PC-9 (cell line): ENCODE data around the gene FARS2. TPM values are rescaled to one million over a fixed set of nuclear protein-coding genes. Genes with fewer than 3 reads are reported as not detected.

Experiments
- BruUV-seq: library from RNA; stranded (reverse); fragments of 400-500 nt; replicated peaks from 2 replicates; lab custom pipeline; 2021; lab: Mats Ljungman, UMichigan
- CTCF ChIA-PET: fragments of 300-600 bp; sonication (Branson Sonifier 250); formaldehyde crosslinking; loops from one replicate; lab custom pipeline; 2022; ENCODE audit warnings: antibody characterized with exemption; lab: Charles Lee
- POLR2A ChIA-PET: fragments of 300-600 bp; sonication (Branson Sonifier 250); formaldehyde crosslinking; loops from one replicate; lab custom pipeline; 2022; ENCODE audit warnings: antibody characterized with exemption; ENCODE audit not compliant: unreplicated experiment; lab: Charles Lee
- DNase-seq, 2 experiments: peaks; one replicate each; pipeline versions ENCODE4 v3.0.0 to v3.0.0-alpha.2; 2015 to 2022; ENCODE audit warnings: mixed read lengths in 1 of 2
- H2AFZ ChIP-seq: fragments of 200-600 bp; sonication (generic); 2 replicates; pipeline ENCODE4 v1.8.1; 2017; ENCODE audit warnings: antibody characterized with exemption
- H3F3A ChIP-seq: fragments of 200-600 bp; sonication (generic); 2 replicates; pipeline ENCODE4 v1.8.1; 2017; ENCODE audit warnings: antibody characterized with exemption, mild to moderate bottlenecking, low read depth; ENCODE audit not compliant: insufficient read depth
- H3K27ac ChIP-seq: fragments of 200-600 bp; sonication (generic); 2 replicates; pipeline ENCODE4 v1.6.1; 2016; ENCODE audit warnings: mixed run types
- H3K27me3 ChIP-seq: fragments of 200-600 bp; sonication (generic); 2 replicates; pipeline ENCODE4 v1.6.1; 2016; ENCODE audit warnings: low read depth, mixed run types; ENCODE audit not compliant: insufficient read depth
- H3K36me3 ChIP-seq: fragments of 200-600 bp; sonication (generic); 2 replicates; pipeline ENCODE4 v1.6.1; 2016; ENCODE audit warnings: low read depth, mixed run types
- H3K4me1 ChIP-seq: fragments of 200-600 bp; sonication (generic); replicated peaks from 2 replicates; pipeline ENCODE4 v1.6.1; 2016; ENCODE audit warnings: mixed run types; ENCODE audit not compliant: insufficient read depth
- H3K4me2 ChIP-seq: fragments of 200-600 bp; sonication (generic); 2 replicates; pipeline ENCODE4 v1.6.1; 2017; ENCODE audit warnings: mixed run types
- H3K4me3 ChIP-seq: fragments of 200-600 bp; sonication (generic); 2 replicates; pipeline ENCODE4 v1.6.1; 2016; ENCODE audit warnings: mixed run types
- H3K79me2 ChIP-seq: fragments of 200-600 bp; sonication (generic); 2 replicates; pipeline ENCODE4 v1.6.1; 2017; ENCODE audit warnings: low read depth, mixed run types
- H3K9me2 ChIP-seq: fragments of 200-600 bp; sonication (generic); 2 replicates; pipeline ENCODE4 v1.8.1; 2017; ENCODE audit warnings: mild to moderate bottlenecking; ENCODE audit not compliant: insufficient read depth
- H3K9me3 ChIP-seq: fragments of 200-600 bp; sonication (generic); 2 replicates; pipeline ENCODE4 v1.8.1; 2016; ENCODE audit warnings: low read depth; ENCODE audit not compliant: insufficient read depth
- H4K20me1 ChIP-seq: fragments of 200-600 bp; sonication (generic); 2 replicates; pipeline ENCODE4 v1.8.1; 2017; ENCODE audit not compliant: insufficient read depth
- EZH2 ChIP-seq: fragments of 200-600 bp; sonication (generic); IDR thresholded peaks from 2 replicates; pipeline ENCODE4 v1.8.0; 2017; ENCODE audit warnings: antibody characterized with exemption, low read depth
- intact Hi-C: fragments of 100-400 bp; cut with micrococcal nuclease; formaldehyde crosslinking; loops from one replicate; pipeline ENCODE4 v1.10.0; 2022; ENCODE audit not compliant: unreplicated experiment
- total RNA-seq: library from RNA; stranded (reverse); gene quantifications from 2 replicates; pipeline ENCODE4 v1.2.3, GENCODE V29; 2021
- TF ChIP-seq, protein P1 (sequence below): fragments of 200-600 bp; sonication (generic); conservative IDR thresholded peaks from 2 replicates; pipeline ENCODE4 v1.6.1; 2017; ENCODE audit warnings: mixed run types, antibody characterized with exemption, mild to moderate bottlenecking, moderate library complexity

FARS2 gene
- total RNA-seq, 1 experiment from 2014 or later: 26.7 TPM

DNA sequence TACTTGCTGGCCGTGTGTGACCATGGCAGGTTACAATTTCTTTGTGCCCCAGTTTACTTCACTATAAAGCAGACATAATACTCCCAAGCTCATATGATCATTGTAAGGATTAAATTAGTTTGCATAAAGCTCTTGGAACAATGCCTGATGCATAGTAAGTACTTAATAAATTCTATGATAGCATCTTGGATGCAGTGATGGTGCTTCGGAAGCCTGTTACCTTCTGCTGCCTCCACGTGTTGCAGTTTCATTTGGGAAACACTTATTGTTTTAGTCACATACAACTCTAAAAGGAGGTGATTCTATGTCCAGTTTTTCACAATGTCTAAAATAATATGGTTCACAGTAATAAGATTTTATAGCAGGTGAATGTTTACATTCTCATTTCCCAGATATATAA, 401.5 kb downstream of the FARS2 start:
- DNase-seq: no peak
- no peak overlapping the region for H3K4me2 ChIP-seq
- H3K27me3 ChIP-seq: no peaks in the 10 kb centered on the region
- no peaks in the 10 kb centered on the region for H3K9me3 ChIP-seq
- H4K20me1 ChIP-seq: no peaks in the 10 kb centered on the region
- CTCF ChIA-PET: interaction anchor here (0.5 kb wide), 1 partner anchor 190 kb away, joined by 4 read pairs; no protein-coding TSS in a partner anchor
- TF ChIP-seq, protein P1, sequence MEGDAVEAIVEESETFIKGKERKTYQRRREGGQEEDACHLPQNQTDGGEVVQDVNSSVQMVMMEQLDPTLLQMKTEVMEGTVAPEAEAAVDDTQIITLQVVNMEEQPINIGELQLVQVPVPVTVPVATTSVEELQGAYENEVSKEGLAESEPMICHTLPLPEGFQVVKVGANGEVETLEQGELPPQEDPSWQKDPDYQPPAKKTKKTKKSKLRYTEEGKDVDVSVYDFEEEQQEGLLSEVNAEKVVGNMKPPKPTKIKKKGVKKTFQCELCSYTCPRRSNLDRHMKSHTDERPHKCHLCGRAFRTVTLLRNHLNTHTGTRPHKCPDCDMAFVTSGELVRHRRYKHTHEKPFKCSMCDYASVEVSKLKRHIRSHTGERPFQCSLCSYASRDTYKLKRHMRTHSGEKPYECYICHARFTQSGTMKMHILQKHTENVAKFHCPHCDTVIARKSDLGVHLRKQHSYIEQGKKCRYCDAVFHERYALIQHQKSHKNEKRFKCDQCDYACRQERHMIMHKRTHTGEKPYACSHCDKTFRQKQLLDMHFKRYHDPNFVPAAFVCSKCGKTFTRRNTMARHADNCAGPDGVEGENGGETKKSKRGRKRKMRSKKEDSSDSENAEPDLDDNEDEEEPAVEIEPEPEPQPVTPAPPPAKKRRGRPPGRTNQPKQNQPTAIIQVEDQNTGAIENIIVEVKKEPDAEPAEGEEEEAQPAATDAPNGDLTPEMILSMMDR: no peak
- no peak for TF ChIP-seq EZH2
- no peaks in the 10 kb centered on the region for H3K4me1 ChIP-seq
- intact Hi-C loops: no loop called here
- no peaks in the 10 kb centered on the region for H3K9me2 ChIP-seq
- H3K27ac ChIP-seq: no peak overlapping the region
- H2AFZ ChIP-seq: no peak overlapping the region
- POLR2A ChIA-PET: interaction anchor here (0.6 kb wide), 1 partner anchor 164 kb away, joined by 3 read pairs; no protein-coding TSS in a partner anchor
- H3F3A ChIP-seq: no peaks in the 10 kb centered on the region
- H3K79me2 ChIP-seq: no peaks in the 10 kb centered on the region
- H3K4me3 ChIP-seq: no peak overlapping the region
- BruUV-seq: no TSS peak
- no peaks in the 10 kb centered on the region for H3K36me3 ChIP-seq

DNA sequence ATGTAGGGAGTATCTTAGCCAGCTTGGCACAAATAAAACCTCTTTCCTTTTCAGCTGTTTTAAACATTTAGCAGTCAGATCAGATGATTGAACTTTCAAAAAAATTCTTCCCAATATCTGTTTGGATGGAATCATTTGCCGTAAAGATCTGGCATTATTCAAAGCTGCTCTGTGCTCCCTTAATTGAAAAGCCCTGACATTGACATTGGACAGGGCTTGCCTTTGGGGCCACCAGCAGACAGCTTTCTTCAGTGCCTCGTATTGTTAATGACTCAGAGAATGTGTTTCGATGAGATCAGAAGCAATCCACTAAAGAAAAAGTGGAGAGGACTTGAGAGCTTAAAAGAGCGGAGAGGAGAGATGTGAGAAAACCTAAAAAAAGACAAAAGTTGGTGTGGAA, 401.9 kb downstream of the FARS2 start:
- Histone ChIP-seq H3K36me3 (no peaks in the 10 kb centered on the region), H3K4me3 (no peak overlapping the region), H3K79me2 (no peaks in the 10 kb centered on the region), H3K27me3 (no peaks in the 10 kb centered on the region), H3K9me3 (no peaks in the 10 kb centered on the region), H3K27ac (no peak overlapping the region), H3K9me2 (no peaks in the 10 kb centered on the region), H4K20me1 (no peaks in the 10 kb centered on the region), H3K4me1 (no peaks in the 10 kb centered on the region), H3F3A (no peaks in the 10 kb centered on the region), H2AFZ (no peak overlapping the region), H3K4me2 (no peak overlapping the region)
- ChIA-PET POLR2A (interaction anchor here (0.6 kb wide), 2 partner anchors 165 to 1708 kb away, joined by 3 to 5 read pairs; no protein-coding TSS in a partner anchor), CTCF (interaction anchor here (0.5 kb wide), 1 partner anchor 190 kb away, joined by 4 read pairs; no protein-coding TSS in a partner anchor)
- no peak for DNase-seq
- intact Hi-C loops: no loop called here
- TF ChIP-seq, protein P1: no peak
- no peak for TF ChIP-seq EZH2
- BruUV-seq: no TSS peak

DNA sequence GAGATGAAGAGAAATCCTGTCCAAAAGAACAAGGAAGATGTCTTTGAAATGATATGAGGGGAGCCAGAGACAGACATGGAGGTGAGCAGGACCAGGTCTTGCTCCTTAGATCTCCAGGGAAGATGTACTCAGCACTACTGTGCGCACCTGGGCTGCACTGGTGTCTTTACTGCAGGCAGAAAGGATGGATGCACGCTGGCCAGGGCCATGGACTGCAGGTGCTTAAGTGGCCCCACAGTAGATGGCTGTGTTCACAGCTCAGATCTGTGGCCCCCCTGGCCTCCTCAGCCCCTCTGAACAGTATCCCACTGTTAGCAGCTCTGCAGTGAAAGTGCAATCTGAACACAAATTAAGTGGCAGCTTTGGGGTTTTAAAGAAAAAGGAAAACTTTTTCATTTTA, 402.4 kb downstream of the FARS2 start:
- ChIA-PET CTCF (no interaction called here), POLR2A (interaction anchor here (0.6 kb wide), 1 partner anchor 1707 kb away, joined by 5 read pairs; no protein-coding TSS in a partner anchor)
- no peak for DNase-seq
- Histone ChIP-seq H3K4me2 (no peak overlapping the region), H3F3A (no peaks in the 10 kb centered on the region), H2AFZ (no peak overlapping the region), H3K9me2 (no peaks in the 10 kb centered on the region), H3K79me2 (no peaks in the 10 kb centered on the region), H3K27ac (no peak overlapping the region), H3K9me3 (no peaks in the 10 kb centered on the region), H3K4me1 (no peaks in the 10 kb centered on the region), H3K36me3 (no peaks in the 10 kb centered on the region), H4K20me1 (no peaks in the 10 kb centered on the region), H3K4me3 (no peak overlapping the region), H3K27me3 (no peaks in the 10 kb centered on the region)
- BruUV-seq: no TSS peak
- intact Hi-C loops: no loop called here
- TF ChIP-seq EZH2: no peak

DNA sequence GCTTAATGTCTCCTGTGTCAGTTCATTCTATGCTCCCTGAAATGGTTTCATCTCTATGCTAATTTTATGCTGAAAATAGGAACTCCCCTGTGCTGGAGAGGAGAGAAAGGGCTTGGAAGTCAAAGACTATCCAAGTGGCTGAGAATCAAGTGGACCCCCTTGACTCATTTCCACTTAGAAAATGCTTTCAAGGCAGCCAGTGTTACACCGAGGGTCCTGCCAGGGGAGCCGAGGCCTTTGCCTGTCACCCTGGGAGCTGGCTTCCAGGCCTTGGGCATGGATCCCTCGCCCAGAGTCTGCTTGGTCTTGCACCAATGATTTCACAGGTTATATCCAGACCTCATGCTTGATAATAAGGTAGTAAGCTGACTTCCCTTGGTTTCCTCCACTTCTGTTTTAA, 402.8 kb downstream of the FARS2 start:
- no peak overlapping the region for H2AFZ ChIP-seq
- BruUV-seq: no TSS peak
- no peaks in the 10 kb centered on the region for H3K9me2 ChIP-seq
- no peaks in the 10 kb centered on the region for H3K36me3 ChIP-seq
- DNase-seq: no peak
- no peak overlapping the region for H3K4me3 ChIP-seq
- H3K79me2 ChIP-seq: no peaks in the 10 kb centered on the region
- ChIA-PET POLR2A (interaction anchor here (0.6 kb wide), 1 partner anchor 1707 kb away, joined by 5 read pairs; no protein-coding TSS in a partner anchor), CTCF (no interaction called here)
- H3K27me3 ChIP-seq: no peaks in the 10 kb centered on the region
- no peaks in the 10 kb centered on the region for H3F3A ChIP-seq
- H4K20me1 ChIP-seq: no peaks in the 10 kb centered on the region
- TF ChIP-seq, protein P1: no peak
- no peak for TF ChIP-seq EZH2
- intact Hi-C loops: no loop called here
- no peaks in the 10 kb centered on the region for H3K9me3 ChIP-seq
- H3K4me1 ChIP-seq: no peaks in the 10 kb centered on the region
- no peak overlapping the region for H3K4me2 ChIP-seq
- no peak overlapping the region for H3K27ac ChIP-seq
